Ammon's horn (tissue), 1 donor: ENCODE data around the gene CEP78.

Experiments
- DNase-seq: peaks from one replicate; pipeline ENCODE4 v3.0.0-alpha.2; 2016; ENCODE audit warnings: low spot score

CEP78 gene

GRCh38 chr9:78307360-78307759 lies 71.5 kb downstream of the CEP78 start:
- DNase-seq: no peak

GRCh38 chr9:78309066-78309465 lies 73.2 kb downstream of the CEP78 start:
- DNase-seq: no peak

- no peak for DNase-seq
Observed at GRCh38 chr9:78311075-78311474, 75.2 kb downstream of the CEP78 start.

GRCh38 chr9:78311886-78312524 lies 76.1 kb downstream of the CEP78 start:
- peak; percentile 28 for DNase-seq

- DNase-seq: no peak
Observed at GRCh38 chr9:78314550-78314949, 78.7 kb downstream of the CEP78 start.

- DNase-seq: peak; percentile 27
Observed at GRCh38 chr9:78314953-78315870, 79.3 kb downstream of the CEP78 start.

- DNase-seq: no peak
Observed at GRCh38 chr9:78316166-78316892, 80.5 kb downstream of the CEP78 start.

- peak; percentile 64 for DNase-seq
Observed at GRCh38 chr9:78319197-78320029, 83.5 kb downstream of the CEP78 start.

GRCh38 chr9:78320030-78320693 lies 84.3 kb downstream of the CEP78 start:
- DNase-seq: no peak

GRCh38 chr9:78320875-78321496 lies 85.1 kb downstream of the CEP78 start:
- DNase-seq: no peak

- no peak for DNase-seq
Observed at GRCh38 chr9:78321505-78321904, 85.6 kb downstream of the CEP78 start.

GRCh38 chr9:78324068-78324650 lies 88.3 kb downstream of the CEP78 start:
- DNase-seq: no peak

GRCh38 chr9:78324682-78325081 lies 88.8 kb downstream of the CEP78 start:
- no peak for DNase-seq

- DNase-seq: peak; percentile 61
Observed at GRCh38 chr9:78325343-78325742, 89.5 kb downstream of the CEP78 start.

GRCh38 chr9:78325846-78326360 lies 90.0 kb downstream of the CEP78 start:
- DNase-seq: no peak

- no peak for DNase-seq
Observed at GRCh38 chr9:78326564-78326963, 90.7 kb downstream of the CEP78 start.
